HL-60 (cell line): ENCODE measurements around the gene TUBD1.

Source experiments
- CTCF ChIP-seq: IDR thresholded peaks from one replicate; pipeline ENCODE4 v1.5.1; 2011; ENCODE audit warnings: low read length, control low read depth, inconsistent platforms; ENCODE audit not compliant: insufficient read depth
- GABPA ChIP-seq: IDR thresholded peaks from 2 replicates; pipeline ENCODE4 v1.6.1; 2012; ENCODE audit warnings: low read depth
- POLR2AphosphoS5 ChIP-seq: IDR thresholded peaks from 2 replicates; pipeline ENCODE4 v1.6.1; 2012; ENCODE audit warnings: low read depth
- REST ChIP-seq: IDR thresholded peaks from 2 replicates; pipeline ENCODE4 v1.6.1; 2012; ENCODE audit warnings: low read depth; ENCODE audit not compliant: insufficient replicate concordance

GRCh38 chr17:59907467-59907866 lies 14.7 kb upstream of the TUBD1 start:
- no peak for TF ChIP-seq REST
- no peak for TF ChIP-seq CTCF
- no peak for TF ChIP-seq POLR2AphosphoS5
- TF ChIP-seq GABPA: no peak
